ENCODE data around the gene ZNRF3.
A peak's percentile ranks its signal among the peaks of the same experiment; 100 is the strongest.
"Not testable (repeated sequence)": the region's sequence is repeated elsewhere in the genome, so short reads cannot be mapped to it uniquely, and the experiment has no call there.

The ZNRF3 gene

GRCh38 chr22:29016067-29016938 lies 132.9 kb downstream of the ZNRF3 start:
- no peak for DNase-seq

- no peak for DNase-seq
Observed at GRCh38 chr22:29018293-29019189, 135.2 kb downstream of the ZNRF3 start.

DNA sequence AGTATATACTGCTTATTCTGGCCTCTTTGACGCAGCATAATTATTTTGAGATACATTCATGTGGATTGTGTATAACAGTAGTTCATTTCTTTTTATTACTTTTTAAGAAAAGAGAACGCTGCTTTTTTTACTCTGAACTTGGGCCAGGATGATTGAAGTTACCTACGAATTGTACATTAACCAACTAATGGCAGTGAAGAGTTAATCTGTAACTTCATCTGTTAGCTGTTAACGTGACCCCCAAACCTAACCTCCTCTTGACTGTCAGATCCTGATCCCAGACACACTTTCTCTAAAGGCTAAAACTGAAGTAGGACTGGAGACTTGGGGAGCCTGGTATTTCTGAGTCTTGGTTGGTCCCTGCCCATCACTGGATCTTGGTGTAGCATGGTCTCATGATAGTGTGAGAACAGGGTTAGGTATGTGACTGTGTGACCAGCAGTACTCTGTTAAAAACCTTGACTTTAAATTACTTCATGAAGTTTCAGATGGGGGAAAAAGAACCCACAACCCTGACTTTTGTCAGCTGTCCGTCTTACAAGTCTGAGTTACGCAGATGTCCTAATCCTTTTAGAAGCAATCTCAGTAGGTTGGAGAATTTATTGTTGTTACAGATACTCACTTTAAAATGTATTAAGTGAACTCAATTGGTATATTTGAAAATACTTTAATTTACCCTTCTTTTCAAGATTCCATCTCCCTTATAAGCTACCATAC lies 138.9 kb downstream of the ZNRF3 start:
- DNase-seq, result no peak

- DNase-seq, result no peak
Observed at GRCh38 chr22:29023172-29023796, 139.9 kb downstream of the ZNRF3 start.

- DNase-seq, result no peak
Observed at GRCh38 chr22:29026579-29026978, 143.2 kb downstream of the ZNRF3 start.

DNA sequence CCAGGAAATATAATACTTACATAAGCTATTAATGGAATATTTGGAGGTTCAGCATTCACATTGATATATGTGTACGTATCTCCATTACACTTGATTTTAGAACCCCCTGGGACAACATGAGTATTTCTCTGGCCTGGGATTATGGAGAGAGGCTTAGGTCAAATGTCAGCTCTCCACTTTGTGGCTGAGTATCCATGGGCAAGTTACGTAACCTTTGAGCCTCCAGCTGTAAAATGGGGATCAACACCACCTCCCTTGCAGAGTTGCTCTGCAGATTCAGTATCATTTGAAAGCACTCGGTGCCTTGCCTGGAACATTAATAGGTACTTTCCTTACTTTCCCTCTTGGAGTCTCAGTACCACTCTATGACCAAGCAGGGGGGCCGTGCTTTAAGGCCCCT lies 145.1 kb downstream of the ZNRF3 start:
- DNase-seq, result no peak

GRCh38 chr22:29029202-29030000 lies 146.0 kb downstream of the ZNRF3 start:
- no peak for DNase-seq

DNA sequence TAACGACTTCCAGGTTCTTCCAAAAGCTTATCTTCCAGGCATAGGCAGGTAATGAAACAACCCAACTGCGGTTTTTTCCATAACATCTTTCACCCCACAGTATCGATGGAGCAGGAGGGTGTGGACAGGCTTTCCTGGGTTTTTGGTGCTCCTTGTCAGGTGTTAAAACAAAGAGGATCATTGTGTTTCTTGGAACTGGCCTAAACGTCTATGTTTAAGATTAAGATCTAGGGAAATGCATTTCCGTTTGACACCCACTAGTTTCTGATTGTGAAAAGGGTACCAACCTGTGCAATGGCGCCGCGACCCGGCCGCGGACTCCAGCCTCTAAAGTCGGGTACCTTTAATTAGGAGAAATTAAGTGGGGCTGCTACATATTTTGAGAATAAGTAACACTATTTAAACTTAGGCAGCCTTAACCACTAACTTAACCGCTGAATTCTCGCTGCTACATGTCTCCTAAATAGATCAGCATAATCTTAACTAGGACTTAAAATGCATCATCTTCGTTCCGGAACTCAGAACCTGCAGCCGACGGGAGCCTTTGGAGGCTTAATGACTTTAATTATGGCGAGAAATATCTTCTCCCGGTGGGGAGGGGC lies 146.7 kb downstream of the ZNRF3 start:
- no peak for DNase-seq

- DNase-seq, result no peak
Observed at GRCh38 chr22:29030618-29031226, 147.3 kb downstream of the ZNRF3 start.

- DNase-seq, result no peak
Observed at GRCh38 chr22:29031227-29032011, 148.0 kb downstream of the ZNRF3 start.

DNA sequence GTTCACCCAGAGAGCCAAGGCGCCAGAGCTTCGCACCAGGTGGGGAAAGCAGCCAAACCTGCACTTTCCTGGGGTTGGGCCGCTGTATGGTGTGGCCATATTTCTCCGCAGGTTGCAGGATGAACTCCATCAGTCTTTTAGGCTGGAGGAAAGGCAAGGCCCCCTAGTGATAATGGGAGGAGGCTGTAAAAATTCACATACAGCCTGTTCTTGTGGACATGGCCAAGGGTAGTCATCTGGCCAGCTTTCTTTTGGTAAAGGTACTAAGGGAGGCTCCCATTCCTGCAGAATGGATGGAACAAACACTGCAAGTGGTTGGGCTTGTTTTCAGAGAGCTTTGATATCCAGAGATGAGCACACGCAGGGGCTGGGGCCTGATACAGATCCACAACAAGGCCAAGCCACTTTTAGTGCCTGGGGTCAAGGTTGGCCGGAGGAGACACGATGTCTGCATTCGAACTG lies 148.7 kb downstream of the ZNRF3 start:
- DNase-seq, result no peak

DNA sequence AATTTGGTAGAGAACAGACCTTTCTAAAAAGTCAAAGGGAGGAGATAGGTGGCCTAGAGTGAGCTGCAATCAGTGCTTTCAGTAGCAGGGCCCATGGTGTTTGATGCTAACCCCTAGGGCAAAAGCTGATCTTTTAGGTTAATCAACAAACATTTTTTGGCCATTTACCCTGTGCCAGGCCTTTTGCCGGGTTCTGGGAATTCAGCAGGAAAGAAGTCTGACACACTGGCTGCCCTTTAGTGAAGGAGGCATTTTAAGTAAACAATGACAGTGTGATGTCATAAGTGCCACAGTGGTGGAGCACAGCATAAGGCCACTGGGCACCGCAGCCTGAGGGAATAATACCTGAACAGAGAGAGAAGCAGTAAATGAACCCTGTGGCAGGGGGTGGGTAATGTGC lies 149.2 kb downstream of the ZNRF3 start:
- no peak for DNase-seq

- DNase-seq, result peak; percentile 0
Observed at GRCh38 chr22:29037340-29037932, 154.1 kb downstream of the ZNRF3 start.

DNA sequence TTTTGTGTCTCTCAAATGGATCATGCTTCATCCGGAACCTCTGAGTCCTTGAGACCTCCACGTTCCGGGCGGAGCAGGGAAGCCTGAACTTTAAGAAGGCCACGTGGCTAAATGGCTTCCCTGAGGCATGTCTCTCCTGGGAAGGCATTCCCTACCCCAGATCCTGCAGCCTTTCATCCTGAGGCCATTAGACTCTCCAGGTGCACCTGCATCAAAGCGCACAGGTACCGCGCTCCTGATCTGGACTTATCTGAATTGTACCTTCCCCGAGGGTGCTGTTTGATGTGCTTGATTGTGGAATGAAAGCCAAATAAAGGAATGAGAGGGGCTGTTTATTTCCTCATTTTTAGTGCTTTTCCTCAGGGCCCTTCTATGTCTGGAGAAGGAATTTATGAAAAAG lies 155.8 kb downstream of the ZNRF3 start:
- no peak for DNase-seq

DNA sequence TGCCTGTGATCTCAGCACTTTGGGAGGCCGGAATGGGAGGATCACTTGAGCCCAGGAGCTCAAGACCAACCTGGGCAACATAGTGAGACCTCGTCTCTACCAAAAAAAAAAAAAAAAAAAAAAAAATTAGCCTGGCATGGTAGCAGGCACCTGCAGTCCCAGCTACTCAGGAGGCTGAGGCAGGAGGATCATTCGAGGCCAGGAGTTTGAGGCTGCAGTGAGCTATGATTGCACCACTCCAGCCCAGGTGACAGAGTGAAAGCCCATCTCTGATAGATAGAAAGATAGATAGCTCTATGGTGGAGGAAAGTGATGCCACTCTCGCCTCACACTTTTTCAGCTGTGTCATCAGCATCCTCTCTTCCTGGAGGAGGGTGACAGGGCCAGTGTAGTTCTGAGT lies 156.3 kb downstream of the ZNRF3 start:
- DNase-seq, result not testable (repeated sequence)

DNA sequence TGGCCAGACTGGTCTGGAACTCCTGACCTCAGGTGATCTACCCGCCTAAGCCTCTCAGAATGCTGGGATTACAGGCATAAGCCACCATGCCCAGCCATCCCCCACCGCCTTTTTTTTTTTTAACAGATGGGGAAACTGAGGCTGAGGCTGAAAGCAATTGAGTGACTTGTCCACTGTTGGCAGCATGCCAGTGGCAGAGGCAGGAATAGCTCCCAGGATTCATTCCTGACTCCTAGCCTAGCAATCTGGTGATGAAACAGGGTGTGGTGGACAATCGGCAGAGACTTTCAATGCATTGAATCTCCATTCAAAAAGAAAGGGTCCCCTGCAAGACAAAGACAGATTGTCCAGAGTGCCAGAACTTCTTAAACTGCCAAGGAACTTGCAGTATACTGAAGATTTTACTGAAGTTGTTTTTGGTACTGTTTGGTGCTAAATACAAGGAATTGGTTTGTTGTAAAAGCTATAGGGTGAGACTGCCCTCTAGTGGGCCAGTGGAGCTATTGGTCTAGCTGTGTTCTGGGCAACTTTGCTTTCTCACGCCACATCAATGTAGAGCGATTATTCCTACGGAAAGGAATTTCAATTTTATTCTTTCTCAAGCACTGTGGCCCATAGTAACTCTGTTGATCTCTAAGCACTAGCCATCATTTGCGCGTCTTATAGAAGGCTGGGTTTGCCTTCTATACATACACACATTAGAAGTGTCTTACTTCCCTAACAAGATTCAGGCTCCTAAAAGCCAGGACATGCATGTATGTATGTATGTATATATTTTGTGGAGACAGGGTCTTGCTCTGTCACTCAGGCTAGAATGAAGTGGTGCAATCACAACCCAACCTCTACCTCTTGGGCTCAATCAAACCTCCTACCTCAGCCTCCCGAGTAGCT lies 157.3 kb downstream of the ZNRF3 start:
- peak; percentile 4 for DNase-seq

- no peak for DNase-seq
Observed at GRCh38 chr22:29041408-29041807, 158.0 kb downstream of the ZNRF3 start.

- DNase-seq, result no peak
Observed at GRCh38 chr22:29043906-29044575, 160.7 kb downstream of the ZNRF3 start.
